ENCODE results near the gene PHC2.

Gene PHC2

DNA sequence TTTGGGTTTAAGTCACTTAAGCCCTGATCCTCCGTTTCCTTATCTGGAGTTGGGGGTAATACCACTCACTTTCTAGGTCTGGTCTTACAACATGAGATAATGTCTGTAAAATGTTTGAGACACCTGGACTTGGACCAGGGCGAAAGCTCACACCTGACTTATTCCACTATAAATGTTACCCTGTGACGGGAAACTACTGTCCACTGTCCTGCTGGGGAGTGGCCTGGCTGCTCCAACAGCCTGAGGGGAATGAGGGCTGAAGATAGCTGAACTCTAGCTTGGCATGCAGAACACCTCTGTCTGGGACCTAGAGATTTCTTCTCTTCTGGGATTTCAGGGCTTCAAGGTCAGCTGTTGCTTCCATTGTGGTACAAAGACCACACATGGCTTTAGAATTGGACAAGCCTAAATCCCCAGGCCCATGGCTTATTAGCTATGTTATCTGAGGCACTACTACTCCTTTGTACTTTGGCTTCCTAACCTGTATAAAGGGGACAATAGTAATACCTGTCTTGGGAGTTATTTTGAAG lies 100.5 kb downstream of the PHC2 start:
- DNase-seq (ENCODE audit: low read depth), result no peak

DNA sequence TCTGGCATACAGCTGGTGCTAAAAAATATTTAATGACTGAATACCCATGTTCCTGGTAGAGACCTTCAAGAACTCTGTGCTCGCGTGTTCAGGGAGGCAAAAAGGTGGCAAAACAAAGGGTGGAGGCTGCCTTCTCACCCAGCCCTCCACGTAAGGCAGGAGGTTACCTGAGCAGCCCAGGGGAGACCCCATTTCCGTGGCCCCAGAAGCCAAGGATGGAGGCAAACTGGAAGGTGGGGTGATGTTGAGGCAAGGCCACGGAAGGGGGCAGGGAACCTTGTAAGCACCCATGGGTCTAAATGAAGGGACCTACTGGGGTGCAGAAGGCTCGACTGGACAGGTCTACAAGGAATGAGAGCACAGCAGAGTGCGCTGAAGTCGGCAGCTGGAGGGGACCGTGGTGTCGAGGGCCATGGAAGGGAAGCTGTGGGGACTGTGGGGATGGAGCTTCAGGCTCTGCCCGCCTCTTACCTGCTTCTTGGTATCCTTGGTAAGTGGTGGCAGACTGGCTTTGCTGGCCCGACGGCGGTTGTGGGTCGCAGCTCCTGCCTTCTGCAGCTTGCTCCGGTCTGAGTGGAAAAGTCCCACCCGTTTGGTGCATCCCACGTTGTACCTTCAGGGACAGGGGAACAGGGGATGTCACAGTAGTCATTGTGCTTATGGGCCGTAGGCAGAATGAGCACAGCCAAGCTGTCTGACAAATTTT lies 101.1 kb downstream of the PHC2 start:
- no peak for DNase-seq (ENCODE audit: low read depth)

DNA sequence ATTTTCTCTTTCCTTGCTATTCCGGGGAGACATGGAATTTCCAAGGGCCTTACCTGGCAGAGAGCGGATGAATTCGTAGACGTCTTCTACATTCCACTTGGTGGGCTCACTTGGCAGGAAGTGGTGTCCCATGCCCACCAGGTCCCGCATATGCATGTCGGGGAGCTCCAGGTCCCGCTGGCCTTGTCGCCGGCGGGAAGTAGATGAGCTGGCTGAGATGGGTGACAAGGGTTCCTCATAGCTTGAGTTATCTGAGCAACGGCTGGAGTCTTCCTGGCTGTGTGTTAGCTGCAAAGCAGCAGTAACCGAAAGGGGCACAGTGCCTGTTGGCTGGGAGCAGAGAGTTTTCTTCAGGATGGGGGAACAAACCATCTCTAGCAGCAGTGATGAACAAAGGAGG lies 102.1 kb downstream of the PHC2 start:
- no peak for DNase-seq (ENCODE audit: low read depth)

DNA sequence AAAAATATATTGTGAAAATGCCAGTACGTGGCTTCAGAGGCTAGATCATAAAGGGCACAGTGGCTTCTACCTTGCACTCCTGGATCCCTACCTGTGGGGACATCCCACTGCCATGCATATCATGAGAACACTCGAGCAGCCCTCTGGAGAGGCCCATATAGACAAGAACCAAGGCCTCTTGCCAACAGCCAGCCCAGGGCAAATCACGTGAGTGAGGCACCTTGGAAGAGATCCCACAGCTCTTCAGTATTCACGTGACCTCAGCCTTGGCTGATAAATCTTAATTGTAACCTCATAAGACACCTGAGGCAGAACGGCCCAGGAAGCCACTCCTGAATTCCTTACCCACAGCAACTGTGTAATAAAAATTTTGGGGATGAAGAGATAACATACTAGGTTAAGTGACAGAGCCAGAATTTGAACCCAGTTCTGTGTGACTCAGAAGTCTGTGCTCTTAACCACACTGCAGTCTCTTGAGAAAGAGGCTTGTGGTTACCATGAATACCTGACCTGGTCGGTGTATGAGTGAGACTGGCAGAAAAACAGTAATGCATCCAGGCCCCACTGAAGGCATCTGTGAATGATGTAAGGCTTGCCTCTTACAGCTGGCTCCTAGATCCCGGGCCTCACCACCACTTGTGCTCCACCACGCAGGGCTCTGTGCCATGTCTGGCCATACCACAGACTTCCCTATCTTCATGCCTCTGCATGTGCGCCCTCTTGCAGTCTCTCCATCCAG lies 103.1 kb downstream of the PHC2 start:
- DNase-seq (ENCODE audit: low read depth), result peak; percentile 98

DNA sequence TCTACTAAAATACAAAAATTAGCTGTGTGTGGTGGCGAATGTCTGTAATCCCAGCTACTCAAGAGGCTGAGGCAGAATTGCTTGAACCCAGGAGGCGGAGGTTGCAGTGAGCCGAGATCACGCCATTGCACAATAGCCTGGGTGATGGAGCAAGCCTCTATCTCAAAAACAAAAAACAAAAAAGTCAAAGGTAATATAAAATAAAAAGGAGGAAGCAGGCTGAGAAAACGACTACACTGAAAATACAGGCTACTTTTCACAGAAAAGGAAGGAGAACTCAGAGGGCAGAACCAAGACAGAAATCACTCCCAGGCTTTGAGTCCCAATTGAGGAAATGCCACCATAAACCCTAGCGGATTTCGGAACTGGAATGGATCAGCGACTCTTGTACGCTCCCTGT lies 104.1 kb downstream of the PHC2 start:
- DNase-seq (ENCODE audit: low read depth), result no peak

DNA sequence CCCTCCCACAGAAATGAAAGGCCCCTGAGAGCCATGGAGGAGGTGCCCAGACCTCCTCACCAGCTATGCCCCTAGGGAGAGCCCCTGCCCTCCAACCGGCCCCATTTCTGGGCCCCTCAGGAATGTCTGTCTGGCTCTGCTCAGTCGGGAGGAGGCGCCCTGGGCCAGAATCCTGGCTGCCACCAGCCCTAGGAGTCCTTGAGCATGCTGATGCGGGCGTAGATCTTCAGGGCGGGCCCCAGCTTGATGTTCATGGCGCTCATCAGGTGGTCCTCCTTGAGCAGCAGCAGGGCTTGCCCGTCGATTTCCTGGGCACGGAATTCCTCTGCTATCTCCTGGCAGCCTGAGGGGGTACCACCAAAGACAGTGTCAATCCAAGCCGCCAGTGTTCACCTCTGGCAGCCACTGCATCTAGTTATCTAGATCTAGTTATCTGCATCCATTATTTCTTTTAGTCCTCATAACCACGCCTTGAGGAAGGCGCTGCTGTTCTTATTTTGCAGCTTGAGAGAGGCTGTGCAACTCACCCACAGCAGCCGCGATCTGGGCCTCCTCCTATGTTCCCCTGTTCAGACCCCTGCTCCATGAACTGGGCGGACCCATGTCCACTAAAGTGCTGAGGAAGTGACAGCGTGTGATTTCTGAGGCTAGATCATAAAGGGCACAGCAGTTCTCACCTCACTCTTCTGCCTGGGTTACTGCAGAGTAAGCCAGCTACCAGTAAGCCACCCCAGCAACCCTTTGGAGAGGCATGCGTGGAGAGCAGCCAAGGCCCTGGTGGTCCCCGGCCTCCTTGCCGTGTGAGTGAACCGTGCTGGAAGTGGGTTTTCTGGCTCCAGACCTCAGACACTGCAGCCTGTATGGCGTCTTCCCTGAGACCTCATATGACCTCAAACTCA lies 106.0 kb downstream of the PHC2 start:
- no peak for DNase-seq (ENCODE audit: low read depth)

DNA sequence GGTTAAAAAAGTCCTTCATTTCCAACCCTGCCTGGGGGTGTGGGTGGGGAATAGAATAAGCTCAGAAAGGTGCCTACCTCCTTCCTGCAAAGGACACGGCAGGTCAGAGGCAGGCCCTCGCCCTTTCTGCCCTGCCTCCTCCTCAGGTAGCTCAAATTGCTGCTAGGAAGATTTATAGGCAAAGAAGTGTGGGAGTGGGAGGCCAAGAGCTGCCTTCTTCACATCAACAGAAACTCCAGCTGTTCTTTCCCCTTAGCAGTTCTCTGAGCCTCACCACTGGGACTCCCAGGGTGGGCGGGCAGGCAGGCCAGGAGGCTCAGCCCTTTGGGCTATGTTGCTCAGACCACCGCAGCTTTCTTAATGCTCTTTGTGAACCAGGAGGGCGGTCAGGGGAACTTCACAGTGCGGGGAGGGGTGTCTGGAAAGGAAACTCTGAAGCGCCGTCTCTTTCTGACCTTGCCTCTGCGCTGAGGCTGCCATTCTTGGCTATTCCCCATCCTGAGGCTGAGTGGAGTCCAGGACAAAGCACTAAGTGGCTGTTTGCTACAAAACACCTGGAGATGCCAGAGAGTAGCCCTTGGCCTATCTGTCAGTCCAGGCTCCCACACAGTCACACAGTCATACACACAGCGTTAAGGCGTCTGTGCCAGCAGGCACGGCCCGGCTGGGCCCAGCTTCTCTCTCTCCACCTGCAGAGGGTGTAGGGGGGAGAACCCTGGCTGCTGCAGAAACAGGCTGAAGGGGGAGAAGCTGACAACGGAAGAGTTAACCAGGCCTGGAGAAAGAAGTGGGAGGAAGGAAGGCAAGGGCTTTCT lies 107.0 kb downstream of the PHC2 start:
- no peak for DNase-seq (ENCODE audit: low read depth)

DNA sequence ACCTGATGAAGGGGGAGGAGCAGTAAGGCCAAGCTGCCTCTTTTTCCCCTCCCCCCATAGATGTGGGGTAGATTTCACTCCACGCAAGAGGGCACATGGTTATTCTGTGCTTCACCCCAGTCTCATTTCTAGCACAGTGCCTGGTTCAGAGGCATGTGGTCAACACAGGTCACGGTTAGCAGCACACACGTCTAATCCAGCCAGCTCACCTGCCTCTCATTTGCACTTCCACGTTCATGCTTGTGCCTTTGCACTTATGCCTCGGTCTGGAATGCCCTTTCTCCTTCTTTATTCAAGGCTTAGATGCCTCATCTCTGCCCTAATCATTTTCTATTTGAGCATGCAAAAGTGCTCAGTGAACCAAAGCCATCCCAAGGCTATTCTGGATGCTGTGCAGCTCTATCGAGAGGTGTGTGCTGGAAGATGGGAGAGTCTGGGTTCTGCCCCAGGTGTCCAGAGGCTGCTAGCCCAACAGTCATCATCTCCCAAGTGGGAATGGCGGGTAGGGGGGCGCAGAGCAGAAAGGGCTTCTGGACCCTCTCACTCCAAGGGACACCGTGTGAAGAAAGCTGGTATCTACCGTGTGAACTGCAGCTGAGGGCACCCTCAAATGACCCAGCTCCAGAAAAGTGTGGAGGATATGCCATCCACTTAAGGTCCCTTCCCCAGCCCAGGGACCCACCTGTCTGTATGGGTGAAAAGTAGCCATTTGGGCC lies 107.9 kb downstream of the PHC2 start:
- DNase-seq (ENCODE audit: low read depth), result no peak

DNA sequence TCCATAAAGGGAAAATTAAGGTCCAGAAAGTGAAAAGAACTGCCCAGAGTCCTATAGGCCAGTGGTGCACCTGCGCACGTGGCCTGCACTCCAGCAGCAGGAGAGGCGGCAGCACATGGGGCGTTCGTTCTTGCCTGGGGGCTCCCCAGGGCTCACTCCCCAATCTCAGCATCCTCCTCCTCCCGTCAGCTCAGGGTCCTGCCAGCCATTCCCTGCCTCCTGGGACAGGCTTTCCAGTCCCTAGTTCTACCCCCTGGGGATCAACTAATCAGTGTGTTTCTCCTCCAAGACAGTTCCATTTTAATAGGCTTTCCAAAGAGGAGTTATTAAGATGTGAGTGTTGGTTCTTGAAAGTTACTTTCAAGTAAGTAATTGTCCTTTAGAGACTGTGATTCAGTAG lies 108.8 kb downstream of the PHC2 start:
- no peak for DNase-seq (ENCODE audit: low read depth)

DNA sequence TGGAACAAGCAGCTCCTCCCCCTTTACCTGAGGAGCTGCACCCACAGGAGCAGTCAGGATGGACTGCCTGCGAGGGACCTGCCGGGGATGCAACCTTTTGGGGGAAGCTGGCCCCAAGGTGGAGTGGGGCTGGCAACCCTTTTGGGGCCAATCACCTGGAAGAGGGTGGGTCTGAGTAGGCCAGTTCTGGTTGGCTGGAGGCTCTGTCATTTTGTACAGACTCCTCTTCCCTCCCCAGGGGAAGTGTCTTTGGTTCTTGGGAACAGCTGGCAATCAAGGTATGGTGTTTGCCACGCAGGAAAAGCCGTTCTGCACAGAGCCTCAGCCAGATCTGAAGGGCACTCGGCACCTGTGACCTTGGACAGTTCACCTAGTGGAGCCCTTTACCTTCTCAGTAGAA lies 109.7 kb downstream of the PHC2 start:
- no peak for DNase-seq (ENCODE audit: low read depth)

DNA sequence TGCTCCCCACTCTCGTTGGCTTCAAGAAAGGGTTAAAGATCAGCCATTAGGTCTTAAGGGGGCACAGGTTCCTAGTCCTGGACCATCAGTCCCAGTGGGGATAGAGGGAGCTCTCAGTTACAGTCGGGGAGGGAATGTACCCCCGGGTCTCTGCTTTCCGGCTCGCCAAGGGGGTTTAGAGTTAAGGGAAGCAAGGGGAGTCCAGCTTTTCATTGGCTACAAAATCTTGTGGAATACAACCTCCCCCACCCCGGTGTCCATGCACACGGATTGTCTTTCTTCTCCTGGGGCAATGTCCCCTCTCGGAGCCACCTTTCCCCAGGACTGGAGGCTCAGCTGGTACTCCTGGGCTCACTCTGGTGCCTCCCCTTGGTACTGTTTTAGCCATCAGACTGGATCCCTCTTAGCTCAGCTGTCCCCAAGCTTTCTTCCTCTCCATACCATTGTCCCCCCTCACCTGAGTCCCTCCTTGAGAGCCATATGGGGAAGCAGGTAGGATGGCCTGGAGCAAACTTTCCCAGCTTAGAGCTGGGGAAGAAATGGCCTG lies 110.2 kb downstream of the PHC2 start, which contains the start of gene A3GALT2:
A3GALT2 (minus strand) TSS at position 480 of the 547 bp plus-strand sequence; CDS start at position 480, 0 bp downstream.
- DNase-seq (ENCODE audit: low read depth), result no peak

DNA sequence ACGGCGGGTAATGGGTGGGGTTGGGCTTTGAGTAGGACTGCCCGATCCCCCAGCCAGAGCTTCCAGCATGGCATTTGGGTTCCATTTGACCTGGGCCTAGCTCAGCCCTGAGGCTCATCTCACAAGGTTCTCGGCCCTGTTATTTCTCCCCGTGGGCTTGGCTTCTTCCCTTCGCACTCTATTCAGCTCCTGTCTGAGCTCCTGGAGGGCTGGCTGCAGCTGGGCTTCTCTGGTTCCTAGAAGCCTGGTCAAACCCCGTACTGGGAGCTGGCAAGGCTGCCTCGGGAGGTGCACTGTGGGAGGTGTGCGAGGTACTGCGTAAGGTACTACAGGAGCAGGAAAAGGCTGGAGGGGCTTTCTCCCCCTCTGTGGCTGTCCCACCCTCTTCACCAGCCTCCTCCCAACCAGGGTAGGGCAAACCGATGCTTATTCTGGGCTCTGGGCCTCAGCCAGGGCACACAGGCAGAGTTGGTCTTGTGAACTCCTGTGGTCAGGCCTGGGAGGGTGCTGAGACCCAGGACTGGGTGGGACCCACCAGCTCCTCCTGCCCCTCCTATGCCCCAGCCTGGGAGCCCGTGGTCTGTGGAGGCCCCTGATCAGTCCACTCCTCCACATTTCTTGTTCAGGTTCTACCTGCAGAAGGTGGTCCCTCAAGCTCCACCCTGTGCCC lies 110.8 kb downstream of the PHC2 start:
- no peak for DNase-seq (ENCODE audit: low read depth)

DNA sequence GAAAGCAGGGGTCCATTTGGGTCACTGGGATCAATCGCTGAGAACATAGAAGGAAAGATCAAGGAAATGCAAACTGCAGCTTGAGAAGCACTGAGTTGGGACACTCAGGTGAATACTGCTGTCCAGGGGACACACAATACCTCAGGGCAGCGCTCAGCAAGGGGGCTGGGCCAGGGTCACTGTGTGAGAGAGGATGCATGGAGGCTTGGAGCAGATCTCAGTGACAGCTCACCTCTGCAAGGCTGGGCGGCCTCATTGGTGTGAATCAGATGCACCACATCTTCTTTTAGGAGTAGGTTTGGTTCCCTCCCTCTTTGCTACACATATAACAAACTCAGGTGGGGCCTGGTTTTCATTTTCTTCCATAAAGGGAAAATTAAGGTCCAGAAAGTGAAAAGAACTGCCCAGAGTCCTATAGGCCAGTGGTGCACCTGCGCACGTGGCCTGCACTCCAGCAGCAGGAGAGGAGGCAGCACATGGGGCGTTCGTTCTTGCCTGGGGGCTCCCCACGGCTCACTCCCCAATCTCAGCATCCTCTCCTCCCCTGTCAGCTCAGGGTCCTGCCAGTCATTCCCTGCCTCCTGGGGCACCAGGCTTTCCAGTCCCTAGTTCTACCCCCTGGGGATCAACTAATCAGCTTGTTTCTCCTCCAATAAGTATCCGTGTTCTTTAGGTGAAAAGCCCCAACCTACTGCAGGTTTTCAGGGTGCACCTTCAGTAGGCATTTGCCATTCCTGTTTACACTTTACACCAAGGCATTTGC lies 111.5 kb downstream of the PHC2 start:
- no peak for DNase-seq (ENCODE audit: low read depth)

DNA sequence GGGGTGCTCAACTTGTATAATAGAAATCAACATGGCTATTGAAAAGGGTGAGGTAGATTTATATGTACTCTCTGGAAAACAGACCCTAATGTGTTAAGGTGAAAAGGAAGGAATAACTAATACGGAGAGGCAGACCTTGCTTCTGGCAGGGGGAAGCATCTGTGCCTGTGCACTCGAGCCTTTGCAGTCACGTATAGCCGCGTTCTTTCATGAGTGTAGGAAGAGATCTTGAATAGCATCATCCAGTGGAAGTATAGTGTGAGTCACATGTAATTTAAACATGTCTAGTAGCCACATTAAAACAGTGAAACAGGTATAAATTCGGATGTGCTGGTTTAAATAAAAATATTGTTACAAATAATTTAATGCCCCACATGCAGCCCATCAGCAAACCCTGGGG lies 112.9 kb downstream of the PHC2 start:
- no peak for DNase-seq (ENCODE audit: low read depth)

DNA sequence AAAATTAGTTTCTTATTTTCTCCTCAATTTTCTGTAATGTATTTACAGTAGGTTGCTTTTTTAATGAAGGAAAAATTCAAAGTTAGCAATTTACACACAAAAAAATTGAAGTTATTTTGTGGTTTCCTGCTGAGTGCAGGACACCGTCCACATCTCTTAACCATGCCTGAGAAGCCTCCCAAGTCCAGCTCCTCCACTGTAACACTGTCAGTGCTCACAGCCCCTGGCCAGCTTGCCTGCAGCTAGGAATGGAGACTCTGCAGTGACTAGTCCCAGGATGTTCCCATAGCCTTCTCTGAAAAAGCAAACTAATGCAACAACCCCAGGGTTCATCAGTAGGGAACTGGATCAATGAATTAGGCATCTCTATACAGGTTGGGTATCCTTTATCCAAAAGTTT lies 113.5 kb downstream of the PHC2 start:
- DNase-seq (ENCODE audit: low read depth), result peak; percentile 69

DNA sequence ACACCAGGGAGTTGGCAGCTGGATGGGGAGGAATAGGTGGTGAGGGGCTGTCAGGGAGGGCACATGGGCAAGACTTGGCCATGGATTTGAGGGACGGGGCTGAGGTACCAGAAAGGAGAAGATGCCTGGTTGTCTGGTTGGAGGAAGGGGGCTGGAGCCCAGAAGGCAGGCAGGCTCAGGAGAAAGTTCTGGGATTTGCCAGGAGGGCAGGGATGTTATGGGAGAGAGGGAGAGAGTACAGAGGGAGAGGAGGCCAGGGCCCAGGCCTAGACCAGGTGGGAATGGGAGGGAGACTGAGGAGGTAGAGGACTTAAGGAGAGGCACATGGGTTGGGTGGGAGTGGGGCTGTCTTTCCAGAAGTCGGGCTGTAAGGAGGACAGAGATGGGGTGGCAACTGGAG lies 114.3 kb downstream of the PHC2 start:
- DNase-seq (ENCODE audit: low read depth), result no peak

DNA sequence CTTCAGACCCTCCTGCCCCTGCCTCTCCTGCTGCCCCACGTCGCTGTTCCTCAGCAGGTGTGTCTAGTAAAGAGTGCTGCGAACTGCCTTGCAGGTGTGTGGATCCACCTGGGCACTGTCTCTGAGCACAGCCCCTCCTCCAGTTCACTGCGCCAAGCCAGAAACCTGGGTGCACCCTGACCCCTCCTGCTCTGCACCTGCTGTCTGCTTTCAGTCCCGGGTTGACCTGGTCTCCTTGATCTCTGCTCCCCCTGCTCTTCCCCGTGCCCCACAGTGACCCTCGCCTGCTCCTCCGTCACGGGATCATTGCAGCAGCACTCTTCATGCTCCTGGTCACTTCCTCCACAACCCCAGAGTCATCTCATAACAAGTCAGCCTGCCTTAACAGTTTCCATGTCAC lies 116.5 kb downstream of the PHC2 start:
- no peak for DNase-seq (ENCODE audit: low read depth)

DNA sequence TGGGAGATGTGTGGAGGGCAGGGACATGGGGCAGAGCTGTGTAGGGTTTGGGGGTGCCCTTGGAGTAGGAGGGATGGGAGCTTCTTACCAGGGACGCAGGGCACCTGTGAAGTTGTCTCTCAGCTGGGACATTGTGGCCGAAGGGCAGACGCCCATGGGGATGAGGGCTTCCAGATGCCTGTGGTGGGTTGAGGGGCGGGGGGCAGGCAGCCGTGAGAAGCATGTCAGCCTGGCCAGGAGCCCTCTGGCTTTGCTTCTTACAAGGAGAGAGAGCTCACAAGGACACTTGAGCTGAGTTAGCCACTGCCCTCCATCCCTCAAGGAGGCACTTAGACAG lies 118.5 kb downstream of the PHC2 start:
- DNase-seq (ENCODE audit: low read depth), result no peak

DNA sequence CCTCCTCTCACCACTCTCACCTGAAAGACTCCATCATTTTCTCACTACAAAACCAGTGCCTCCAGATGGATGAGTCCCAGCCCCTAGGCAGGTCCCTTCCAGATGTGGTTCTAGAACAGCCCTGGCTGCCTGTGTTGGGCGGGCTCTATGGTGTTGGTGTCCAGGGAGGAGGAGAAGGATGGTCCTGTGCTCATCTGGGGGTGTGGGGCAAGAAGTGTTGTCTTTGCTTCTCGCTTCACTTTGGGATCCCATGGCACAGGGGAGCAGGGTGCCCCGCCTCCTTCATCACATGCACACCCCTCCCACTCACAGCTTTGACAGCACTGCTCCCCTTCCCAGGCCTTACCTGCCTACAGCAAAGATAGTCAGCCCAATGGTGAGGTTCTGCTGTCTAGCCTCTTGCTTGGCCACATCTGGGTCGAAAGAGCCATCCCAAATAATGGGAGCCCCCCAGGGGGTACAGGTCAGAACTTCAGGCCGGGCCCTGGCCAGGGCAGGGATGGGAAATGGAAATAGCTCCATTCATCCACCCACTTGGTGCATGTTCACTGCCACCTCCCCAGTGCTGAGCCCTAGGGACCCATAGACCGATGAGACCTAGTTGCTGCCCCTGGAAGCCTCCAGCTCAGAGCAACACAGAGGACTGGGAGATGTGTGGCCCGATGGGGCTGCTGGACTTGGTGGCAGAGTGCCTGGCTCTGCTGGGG lies 119.0 kb downstream of the PHC2 start:
- DNase-seq (ENCODE audit: low read depth), result no peak
